ENCODE measurements around the gene CENPA.

The CENPA gene

GRCh38 chr2:26818255-26818654 is 32.4 kb downstream of the CENPA start:
- no peak overlapping the region for H3K4me3 ChIP-seq (ENCODE audit: low read depth, low read length)
- no peak for DNase-seq (ENCODE audit: low read depth)
- TF ChIP-seq, protein P1, sequence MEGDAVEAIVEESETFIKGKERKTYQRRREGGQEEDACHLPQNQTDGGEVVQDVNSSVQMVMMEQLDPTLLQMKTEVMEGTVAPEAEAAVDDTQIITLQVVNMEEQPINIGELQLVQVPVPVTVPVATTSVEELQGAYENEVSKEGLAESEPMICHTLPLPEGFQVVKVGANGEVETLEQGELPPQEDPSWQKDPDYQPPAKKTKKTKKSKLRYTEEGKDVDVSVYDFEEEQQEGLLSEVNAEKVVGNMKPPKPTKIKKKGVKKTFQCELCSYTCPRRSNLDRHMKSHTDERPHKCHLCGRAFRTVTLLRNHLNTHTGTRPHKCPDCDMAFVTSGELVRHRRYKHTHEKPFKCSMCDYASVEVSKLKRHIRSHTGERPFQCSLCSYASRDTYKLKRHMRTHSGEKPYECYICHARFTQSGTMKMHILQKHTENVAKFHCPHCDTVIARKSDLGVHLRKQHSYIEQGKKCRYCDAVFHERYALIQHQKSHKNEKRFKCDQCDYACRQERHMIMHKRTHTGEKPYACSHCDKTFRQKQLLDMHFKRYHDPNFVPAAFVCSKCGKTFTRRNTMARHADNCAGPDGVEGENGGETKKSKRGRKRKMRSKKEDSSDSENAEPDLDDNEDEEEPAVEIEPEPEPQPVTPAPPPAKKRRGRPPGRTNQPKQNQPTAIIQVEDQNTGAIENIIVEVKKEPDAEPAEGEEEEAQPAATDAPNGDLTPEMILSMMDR (conservative IDR thresholded peaks at IDR 0.05; ENCODE audit: low read depth, low read length), result no peak

- no peak overlapping the region for H3K4me3 ChIP-seq (ENCODE audit: low read depth, low read length)
- DNase-seq (ENCODE audit: low read depth), result no peak
- TF ChIP-seq, protein P1 (conservative IDR thresholded peaks at IDR 0.05; ENCODE audit: low read depth, low read length), result no peak
Measured at GRCh38 chr2:26818972-26819371, 33.1 kb downstream of the CENPA start.

DNA sequence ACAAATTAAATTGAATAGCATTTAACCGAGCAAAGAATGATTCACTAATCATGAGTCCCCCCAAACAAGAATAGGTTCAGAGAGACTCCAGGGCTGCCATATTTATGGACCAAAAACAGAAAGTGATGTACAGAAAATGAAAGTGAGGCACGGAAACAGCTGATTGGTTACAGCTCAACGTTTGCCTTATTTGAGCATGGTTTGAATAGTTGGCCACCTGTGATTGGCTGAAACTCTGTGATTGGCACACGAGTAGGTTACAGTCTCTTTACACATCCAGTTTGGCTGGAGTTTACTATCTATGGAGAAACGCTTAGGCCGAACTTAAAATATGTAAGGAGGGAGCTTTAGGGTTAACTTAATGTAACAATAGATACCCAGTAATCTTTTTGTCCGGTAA is 35.1 kb downstream of the CENPA start:
- TF ChIP-seq, protein P1 (conservative IDR thresholded peaks at IDR 0.05; ENCODE audit: low read depth, low read length), result no peak
- no peak for DNase-seq (ENCODE audit: low read depth)
- H3K4me3 ChIP-seq (ENCODE audit: low read depth, low read length), result no peak overlapping the region

DNA sequence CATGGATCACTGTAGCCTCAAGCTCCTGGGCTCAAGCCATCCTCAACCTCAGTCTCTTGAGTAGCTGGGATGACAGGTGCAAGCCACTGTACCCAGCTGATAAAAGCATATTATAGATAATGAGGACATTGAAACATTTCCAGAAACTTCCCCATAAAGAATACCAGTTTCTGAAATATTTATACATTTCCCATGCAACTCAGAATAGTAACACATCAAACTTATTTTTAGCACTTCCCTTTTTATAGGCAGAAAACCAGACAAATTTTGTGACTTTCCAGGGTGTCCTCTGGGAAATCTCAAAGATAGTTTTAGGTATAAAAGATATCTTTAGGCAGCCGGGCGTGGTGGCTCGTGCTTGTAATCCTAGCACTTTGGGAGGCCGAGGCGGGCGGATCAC is 37.0 kb downstream of the CENPA start:
- DNase-seq (ENCODE audit: low read depth), result no peak
- TF ChIP-seq, protein P1 (conservative IDR thresholded peaks at IDR 0.05; ENCODE audit: low read depth, low read length), result no peak
- H3K4me3 ChIP-seq (ENCODE audit: low read depth, low read length), result no peak overlapping the region

DNA sequence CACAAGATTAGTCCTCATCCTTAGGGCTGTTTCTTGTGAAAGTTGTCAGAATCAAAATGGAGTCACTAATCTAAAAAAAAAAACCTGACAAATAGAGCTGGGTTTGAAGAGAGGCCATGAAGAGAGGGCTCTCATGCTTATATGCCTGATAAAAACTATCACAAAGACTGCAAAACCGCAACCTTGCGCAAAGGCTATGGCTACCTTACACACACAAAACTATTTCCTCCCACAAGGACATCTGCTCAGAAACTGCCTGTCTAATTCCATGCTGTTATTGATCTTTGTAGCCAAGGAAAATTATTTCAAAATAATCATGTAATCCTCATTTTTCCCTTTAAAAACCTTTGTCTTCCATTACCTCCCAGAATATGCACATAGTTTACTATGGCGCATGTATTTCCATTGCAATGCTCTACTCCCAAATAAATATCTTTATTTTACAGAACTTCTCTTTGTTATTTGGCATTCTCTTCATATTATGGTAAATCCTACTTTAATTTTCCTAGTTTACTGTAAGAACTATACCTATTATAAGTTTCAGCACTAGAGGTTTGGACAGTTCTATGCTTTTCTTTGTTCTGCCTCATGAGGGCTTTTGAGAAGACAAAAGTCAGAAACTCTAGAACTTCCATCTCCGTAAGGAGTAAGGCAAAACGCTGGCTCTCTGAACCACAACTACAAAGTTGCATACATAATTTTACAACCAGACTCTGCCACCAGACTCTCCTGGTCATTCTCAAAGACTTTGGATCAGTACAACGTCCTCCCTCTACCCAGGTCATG is 52.5 kb downstream of the CENPA start:
- DNase-seq (ENCODE audit: low read depth), result peak; percentile 51
- TF ChIP-seq, protein P1 (conservative IDR thresholded peaks at IDR 0.05; ENCODE audit: low read depth, low read length), result peak; percentile 33
- H3K4me3 ChIP-seq (ENCODE audit: low read depth, low read length), result no peak overlapping the region

GRCh38 chr2:26840937-26841610 is 55.2 kb downstream of the CENPA start:
- TF ChIP-seq, protein P1 (conservative IDR thresholded peaks at IDR 0.05; ENCODE audit: low read depth, low read length), result peak; percentile 39
- DNase-seq (ENCODE audit: low read depth), result peak; percentile 29
- no peak overlapping the region for H3K4me3 ChIP-seq (ENCODE audit: low read depth, low read length)

Measured in choroid plexus epithelial cell (primary cell).